Stimulated activated CD4-positive, alpha-beta T cell treated with anti-CD3 and anti-CD28 coated beads, TNF-alpha, amount 100 ng/mL, for 24 hours (primary cell): ENCODE measurements around the gene XYLT2.
"Not testable (repeated sequence)": the region's sequence is repeated elsewhere in the genome, so short reads cannot be mapped to it uniquely, and the experiment has no call there.

Experiments used
- DNase-seq, 3 experiments: peaks; one replicate each; pipeline ENCODE4 v3.0.0-alpha.2; 2020; ENCODE audit warnings: low read depth in 3 of 3

The XYLT2 gene

DNA sequence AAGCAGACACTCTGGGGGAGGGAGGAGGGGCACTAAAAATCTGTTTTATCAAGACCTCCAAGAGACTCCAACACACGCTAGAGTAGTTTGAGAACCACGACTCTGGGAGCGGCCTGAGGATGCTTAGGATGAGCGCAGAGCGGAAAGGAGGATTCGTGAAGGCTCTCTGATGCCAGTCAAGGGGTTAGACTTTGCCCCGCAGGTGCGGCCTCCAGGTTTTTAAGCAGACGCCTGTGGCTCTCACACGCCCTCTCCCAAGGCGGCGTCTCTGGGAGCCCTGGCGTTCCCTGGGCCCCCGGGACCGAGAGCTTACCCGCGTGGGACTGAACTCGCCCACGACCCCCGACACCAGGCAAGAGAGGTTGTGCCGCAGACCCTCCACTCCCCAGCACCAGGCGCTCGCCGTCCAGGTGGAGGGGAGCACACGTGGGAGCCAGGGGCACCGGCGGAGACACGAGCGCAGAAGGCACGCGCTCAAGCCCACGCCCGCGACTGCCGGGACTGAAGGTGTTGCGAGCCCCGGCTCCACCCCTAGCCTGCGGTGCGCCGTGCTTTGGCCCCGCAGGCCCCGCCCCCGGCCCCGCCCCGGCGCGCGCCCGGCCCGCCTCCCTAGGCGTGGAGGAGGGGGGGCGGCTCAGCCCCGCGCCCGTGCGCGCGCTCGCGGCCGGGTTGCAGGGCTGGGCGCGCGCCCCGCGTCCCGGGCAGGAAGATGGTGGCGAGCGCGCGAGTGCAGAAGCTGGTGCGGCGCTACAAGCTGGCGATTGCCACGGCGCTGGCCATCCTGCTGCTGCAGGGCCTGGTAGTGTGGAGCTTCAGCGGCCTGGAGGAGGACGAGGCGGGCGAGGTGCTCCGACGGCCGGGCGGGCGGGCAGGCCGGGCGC, at the start of gene XYLT2:
Gene XYLT2, plus strand, starts transcription at position 695 of the 881 bp plus-strand sequence. Its CDS starts 15 bp downstream, at position 710.
- DNase-seq: peak; percentile 74 to 90 (median 83)

DNA sequence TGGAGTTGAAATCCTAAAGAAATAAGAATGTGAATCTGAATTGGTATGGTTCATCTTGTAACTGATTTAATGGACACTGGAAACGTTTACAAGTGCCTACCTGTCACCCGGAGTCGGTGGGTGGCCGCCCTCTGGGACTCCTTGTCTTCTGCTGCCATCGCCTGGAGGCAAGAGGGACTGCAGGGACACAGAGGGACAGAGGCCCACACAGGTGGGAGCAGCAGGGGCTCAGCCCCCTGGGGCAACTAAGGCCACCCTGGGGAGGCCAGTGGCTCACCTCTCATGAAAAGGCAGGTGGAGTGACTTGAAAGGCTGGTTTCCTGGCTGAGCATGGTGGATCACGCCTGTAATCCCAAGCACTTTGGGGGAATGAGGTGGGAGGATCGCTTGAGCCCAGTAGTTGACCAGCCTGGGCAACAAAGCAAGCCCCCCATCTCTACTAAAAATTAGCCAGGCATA, 48.5 kb upstream of the XYLT2 start:
- DNase-seq: peak; percentile 65 to 76 (median 68)

- no peak for DNase-seq
These were observed 47.9 kb upstream of the XYLT2 start for GRCh38 chr17:50298018-50298417.

DNA sequence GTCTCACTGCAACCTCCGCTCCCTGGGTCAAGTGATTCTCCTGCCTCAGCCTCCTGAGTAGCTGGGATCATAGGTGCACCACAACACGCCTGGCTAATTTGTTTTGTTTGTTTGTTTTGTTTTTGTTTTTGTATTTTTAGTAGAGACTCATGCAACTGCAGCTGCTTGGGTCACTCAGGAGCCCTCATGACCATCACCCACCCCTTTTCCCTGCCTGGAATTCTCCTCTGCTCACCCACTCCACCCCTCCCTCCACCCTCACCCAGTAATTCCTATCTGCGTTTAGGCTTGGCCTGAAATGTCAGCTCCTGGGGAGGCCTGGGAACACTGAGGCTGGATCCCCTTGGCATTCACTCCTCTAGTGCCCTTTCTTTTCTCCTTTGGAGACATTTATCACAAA, 46.1 kb upstream of the XYLT2 start:
- no peak for DNase-seq

GRCh38 chr17:50300824-50301223, 45.1 kb upstream of the XYLT2 start:
- DNase-seq: not testable (repeated sequence)

- DNase-seq: no peak
These were observed 43.9 kb upstream of the XYLT2 start for GRCh38 chr17:50301891-50302584.

DNA sequence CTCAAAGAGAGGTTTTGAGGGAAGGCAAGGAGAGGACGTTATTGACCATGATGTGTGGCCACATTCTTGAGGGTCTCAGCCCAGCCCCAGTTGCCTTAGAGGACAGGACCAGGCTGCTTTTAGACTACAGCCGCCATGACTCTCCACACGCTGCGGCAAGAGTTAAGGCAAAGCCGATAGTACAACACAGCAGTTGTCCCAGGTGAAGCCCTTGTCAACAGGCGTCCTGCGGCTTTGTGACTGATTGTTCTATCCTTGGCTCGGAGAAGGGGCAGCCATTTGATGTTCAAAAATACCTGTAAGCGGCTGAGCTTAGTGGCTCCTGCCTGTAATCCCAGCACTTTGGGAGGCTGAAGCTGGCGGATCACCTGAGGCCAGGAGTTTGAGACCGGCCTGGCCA, 42.9 kb upstream of the XYLT2 start:
- DNase-seq: no peak

DNA sequence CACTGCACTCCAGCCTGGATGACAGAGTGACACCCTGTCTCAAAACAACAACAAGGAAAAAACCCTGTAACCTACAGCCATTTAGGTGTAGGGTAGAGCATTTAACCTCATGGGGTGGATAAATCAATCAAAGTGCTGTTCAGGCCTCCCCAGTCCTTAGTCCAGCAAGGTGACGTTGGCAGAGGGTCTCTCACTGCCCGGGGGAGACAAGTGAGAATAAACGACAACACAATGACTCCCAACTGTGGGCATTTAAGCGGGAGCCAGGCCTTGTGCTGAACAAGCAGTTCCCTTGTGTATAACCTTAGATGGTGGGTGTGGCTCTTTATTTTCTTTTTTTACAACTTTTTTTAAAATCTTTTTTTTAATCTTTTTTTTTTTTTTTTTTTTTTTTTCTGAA, 42.3 kb upstream of the XYLT2 start:
- no peak for DNase-seq

DNA sequence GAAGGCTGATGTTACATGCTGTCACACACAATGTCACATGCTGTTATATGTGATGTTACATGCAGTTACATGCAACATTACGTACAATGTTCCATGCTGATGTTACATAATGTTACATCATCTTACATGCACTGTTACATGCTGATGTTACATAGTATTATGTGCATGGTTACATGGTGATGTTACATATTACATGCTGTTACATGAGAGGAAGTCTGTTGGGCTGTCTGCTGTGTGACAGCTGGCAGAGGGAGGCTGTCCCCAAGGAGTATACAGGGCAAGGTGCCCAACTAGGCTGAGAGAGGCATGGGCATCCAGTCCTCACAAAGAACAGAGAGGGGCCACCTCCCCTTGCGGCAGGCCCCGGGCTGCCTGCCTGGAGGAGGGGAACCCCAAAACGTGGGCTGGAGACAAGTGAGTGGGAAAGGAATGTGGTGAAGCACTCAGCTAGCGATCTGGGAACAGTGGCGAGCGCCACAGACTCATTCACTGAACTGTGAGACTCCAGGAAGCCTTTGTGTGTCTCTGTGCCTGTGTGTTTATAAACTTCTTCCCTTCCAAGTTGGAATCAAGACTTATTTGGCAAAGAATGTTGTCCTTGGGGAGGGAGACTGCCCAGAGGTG, 41.0 kb upstream of the XYLT2 start:
- no peak for DNase-seq

DNA sequence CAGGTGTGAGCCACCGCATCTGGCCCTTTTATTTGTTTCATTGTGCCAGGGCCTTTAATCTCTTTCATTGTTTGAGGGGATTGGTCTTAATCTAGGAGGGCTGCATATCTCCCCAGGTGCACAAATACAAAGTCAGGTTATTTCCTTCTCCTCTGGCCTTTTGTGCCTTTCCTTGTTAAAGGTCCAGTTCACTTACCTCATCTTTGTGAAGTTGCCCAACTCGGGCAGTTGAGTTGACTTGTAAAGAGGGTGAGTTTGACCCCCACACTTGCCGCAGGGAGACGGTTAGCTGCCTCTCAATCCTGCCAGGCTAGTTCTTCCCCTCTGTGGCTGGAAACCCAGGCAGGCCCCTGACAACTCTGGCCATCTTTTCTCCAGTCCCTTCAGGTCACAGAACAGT, 38.3 kb upstream of the XYLT2 start:
- no peak for DNase-seq

GRCh38 chr17:50308666-50309065, 37.3 kb upstream of the XYLT2 start:
- DNase-seq: no peak

DNA sequence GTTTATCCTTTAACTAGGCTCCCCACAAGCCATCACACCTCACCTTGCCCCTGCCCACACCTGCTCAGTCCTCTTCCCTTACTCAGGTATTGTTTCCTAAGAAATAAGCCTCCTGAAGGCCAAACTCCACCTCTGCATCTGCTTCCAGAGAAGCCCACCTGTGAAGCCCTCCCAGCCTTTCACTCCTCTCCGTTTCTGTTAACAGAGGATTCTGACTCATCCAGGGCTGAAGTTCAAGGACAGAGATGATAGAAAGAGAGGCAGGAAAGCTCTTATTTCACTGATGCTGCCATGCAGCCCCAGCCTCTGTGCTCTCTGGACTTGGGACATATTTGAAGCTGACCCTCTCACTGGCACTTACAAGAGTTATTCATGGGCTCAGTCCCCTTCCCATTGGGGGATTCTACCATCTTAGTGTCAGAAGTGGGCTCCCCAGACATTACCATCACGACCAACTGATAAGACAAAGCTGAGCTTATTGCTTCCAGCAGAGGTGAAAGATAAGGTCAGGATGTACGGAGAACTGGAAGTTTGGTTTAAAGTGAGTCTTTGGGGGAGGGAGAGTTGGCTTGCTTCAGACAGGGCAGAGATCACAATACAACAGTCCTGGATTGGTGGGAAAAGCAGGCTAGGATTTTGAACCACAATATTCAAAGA, 35.3 kb upstream of the XYLT2 start:
- DNase-seq: no peak

DNA sequence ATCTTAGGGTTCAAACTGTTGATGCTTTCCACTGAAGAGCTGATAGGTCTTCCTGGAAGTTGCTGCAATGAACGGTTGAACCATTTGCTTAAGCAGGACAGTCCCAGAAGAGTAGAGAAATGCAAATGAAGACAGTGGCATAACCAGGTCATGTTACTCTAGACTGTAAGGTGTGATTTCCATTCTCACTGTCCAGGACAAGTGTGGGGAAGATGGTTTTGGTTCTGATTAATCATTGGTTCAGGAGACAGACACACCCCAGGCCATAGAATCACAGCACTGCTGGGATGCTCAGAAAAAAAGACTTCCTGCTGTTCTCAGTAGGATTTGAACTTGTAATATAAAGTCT, 34.8 kb upstream of the XYLT2 start:
- DNase-seq: no peak

DNA sequence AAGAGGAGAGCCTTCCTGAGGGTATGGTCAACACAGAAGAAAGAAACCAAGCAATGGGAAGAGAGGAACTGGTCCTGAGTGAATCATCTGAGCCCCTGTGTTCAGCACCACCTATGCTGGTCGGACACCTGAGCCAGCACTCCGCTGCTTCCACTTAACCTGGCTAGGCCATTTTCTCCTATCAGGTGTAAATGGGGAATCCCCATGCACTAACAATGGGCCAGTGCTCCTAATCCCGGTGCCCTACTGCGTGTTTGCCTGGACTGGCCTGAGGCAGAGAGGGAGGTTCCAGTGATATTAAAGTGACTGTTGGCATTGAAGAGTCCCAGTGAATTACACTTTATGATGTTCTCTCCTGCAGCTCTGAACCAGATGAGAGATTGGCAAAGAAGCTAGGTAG, 34.4 kb upstream of the XYLT2 start:
- DNase-seq: no peak

DNA sequence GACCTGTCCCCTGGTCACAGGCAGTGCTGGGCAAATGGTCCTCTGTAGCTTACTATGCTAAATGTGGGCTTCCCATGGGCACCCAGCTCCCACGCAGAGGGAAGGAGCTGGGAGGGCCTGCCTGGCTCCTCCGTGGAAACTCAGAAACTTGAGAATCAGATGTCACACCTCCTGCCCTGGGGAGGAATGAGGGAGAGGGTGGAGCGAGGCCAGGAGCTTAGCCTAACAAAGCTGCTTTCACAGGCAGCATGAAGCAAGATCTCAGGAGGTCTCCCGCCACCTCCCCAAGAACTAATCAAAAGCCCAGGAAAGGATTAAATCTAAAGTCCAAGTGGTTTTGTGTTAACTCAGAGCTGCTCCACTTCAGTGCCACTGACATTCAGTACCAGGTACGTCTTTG, 33.6 kb upstream of the XYLT2 start:
- DNase-seq: no peak

DNA sequence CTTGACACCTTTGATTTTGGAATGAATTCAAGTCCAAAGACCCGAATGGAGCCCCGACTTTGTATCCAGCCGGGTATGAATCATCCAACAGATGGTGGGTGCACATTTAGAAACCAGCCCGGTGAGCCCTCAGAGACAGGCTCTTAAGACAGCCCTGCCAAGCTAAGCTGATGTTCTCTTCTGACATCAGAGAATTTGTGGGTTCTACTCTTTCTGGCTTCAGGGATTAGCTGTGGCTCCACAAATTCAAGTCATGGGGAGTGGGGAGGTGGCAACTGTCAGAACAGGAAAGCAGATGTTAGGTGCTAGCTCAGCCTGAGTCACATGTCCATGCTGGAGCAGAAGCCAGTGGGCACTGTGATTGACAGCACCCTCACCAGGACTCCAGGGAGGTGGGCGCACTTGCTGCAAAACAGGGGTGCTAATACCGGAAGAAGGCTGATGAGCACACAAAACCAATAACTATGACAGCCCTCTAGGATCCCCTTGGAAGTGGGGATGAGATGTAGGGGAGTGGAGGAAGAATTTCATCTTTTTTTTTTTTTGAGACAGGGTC, 31.4 kb upstream of the XYLT2 start:
- DNase-seq: no peak

DNA sequence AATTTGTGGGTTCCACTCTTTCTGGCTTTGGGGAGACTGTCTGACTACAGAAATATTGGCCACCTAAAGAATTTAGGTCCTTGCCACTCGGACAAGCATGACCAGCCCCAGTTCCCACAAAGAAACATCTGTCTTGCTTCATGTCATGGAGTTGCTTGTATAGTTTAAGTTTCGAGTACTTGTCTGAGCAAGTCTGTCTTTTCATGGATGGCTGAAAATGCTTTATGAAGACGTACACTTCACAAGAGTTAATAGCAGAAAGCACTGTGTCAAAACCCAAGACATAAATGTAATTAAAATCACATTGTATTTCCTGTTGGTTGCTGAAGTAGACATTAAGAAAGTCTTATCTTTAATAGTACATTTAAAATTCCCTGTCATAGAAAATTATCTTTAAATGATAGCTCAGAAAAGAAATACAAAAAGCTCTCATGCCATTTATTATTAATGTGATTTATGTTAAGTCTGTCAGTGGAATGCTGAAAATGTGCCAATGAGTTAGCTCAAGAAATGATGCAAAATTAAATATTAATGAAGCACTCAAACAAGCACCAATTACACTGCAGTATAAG, 29.8 kb upstream of the XYLT2 start:
- no peak for DNase-seq

DNA sequence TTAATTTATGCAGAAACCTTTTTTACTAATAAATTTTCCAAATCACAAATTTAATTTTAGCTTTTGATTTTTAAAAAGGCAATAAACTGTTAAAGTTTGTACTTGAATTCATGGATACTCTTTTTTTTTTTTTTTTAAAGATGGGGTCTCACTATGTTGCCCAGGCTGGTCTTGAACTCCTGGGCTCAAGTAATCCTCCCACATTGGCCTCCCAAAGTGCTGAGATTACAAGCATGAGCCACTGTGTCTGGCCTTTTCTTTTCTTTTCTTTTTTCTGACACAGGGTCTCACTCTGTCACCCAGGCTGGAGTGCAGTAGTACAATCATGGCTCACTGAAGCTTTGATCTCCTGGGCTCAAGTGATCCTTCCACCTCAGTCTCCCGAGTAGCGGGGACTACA, 29.3 kb upstream of the XYLT2 start:
- DNase-seq: not testable (repeated sequence)

DNA sequence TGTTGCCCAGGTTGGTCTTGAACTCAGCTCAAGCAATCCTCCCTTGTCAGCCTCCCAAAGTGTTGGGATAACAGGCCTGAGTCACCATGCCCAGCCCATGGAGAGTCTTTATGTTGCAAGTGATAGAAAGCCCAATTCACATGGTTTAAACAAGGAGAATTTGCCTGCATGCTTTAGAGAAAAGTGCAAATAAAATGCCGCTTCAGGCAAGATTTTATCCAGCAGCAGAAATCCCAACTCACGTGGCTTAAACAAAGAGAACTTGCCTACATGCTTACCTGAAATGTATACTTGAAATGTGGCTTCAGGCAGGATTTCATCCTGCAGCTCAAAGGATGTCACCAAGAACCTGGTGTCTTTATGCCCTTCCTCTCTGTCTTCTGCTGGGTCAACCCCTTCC, 28.8 kb upstream of the XYLT2 start:
- no peak for DNase-seq

DNA sequence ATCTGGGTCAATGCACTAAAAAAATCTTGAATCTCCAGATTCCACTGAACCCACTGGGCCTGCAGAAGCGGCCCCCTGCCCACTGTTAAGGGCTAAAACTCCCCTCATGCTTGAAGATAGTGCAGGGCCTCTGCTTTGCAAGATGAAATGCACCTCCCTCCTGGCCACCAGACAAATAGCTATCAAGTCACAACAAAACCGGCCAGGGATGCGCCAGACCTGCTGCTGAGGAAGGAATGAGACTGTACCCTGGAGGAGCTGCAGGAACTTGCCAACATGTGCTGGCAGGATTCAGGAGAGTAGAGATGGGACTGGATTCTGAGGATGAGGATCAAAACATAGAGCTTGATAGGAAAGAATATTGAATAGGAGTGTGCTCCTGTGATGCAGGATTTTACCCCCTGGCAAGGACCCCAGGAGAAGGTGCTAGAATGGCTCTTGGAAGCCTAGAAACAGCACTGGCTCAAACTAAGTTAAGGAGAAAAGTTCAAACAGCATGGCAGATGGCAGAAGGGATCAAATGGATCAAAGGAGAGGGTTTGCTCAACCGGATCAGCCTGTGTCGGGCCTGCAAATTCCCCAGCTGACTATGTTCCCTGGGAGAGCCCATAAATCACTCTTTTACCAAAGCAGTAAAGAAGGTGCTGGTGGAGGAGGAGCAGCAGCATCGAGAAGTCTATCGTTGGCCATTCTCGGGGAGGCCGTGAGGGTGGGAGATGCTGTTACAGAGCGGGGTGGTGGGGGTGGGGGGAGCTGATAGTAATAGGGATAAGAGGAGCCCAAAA, 27.2 kb upstream of the XYLT2 start:
- no peak for DNase-seq
